Measurements from ENCODE around the gene POM121L2. TPM values are rescaled to one million over a fixed set of nuclear protein-coding genes. Genes with fewer than 3 reads are reported as not detected.

Gene POM121L2
- total and polyA plus RNA-seq, 9 of the 15 experiments (the other 6 are each of a cell fraction or from before 2014, with no cell fraction given), result 0.23 to 0.45 TPM; not detected in 7

GRCh38 chr6:27314046-27314445 is 2.0 kb upstream of the POM121L2 start (continued):
- no peak for TF ChIP-seq ZNF518B (CRISPR knock-in tag; IDR thresholded peaks at IDR 0.05)
- no peak for TF ChIP-seq ZNF398 (CRISPR knock-in tag; IDR thresholded peaks at IDR 0.05)
- TF ChIP-seq SLC30A9 (CRISPR knock-in tag; IDR thresholded peaks at IDR 0.05), result no peak
- no peak for TF ChIP-seq IRF9 (tag; IDR thresholded peaks at IDR 0.05)
- peak in 1 of 2 experiments; percentile 46; a peak in 1 of 4 replicates for TF ChIP-seq FOXK2 (conservative IDR thresholded peaks at IDR 0.05 in 1 of 2, IDR thresholded peaks at IDR 0.05 in 1 of 2; ENCODE audit: low read depth in 2 of 2)
- no peak for TF ChIP-seq FOXJ3 (CRISPR knock-in tag; IDR thresholded peaks at IDR 0.05)
- no peak for TF ChIP-seq CREB3L1 (IDR thresholded peaks at IDR 0.05; ENCODE audit: borderline replicate concordance, low read depth)
- no peak for TF ChIP-seq POLR2AphosphoS5 (IDR thresholded peaks at IDR 0.05; ENCODE audit: control insufficient read depth, insufficient read depth, low read depth, low read length)
- 0 out of 2 replicates have a peak, but pooled peaks have one; percentile 28 for TF ChIP-seq ZEB2 (IDR thresholded peaks at IDR 0.05)
- no peak for TF ChIP-seq NR1H2 (CRISPR knock-in tag; IDR thresholded peaks at IDR 0.05)
- no peak for TF ChIP-seq HMGN3 (IDR thresholded peaks at IDR 0.05; ENCODE audit: borderline replicate concordance, extremely low read depth, insufficient read length, low read depth, low read length)
- no peak for TF ChIP-seq PYGO2 (tag; IDR thresholded peaks at IDR 0.05)
- peak in 1 of 2 experiments; percentile 58; a peak in 1 of 4 replicates for TF ChIP-seq MLLT1 (IDR thresholded peaks at IDR 0.05)
- TF ChIP-seq RFX5 (IDR thresholded peaks at IDR 0.05; ENCODE audit: low read depth, low read length), result no peak
- no peak for TF ChIP-seq ERF (CRISPR knock-in tag; IDR thresholded peaks at IDR 0.05)
- no peak for TF ChIP-seq IRF1 (CRISPR knock-in tag; IDR thresholded peaks at IDR 0.05; ENCODE audit: borderline replicate concordance)
- TF ChIP-seq POLR2G (IDR thresholded peaks at IDR 0.05; ENCODE audit: low read depth, low read length), result no peak
- TF ChIP-seq LCOR (CRISPR knock-in tag; IDR thresholded peaks at IDR 0.05), result no peak
